CD4-positive, alpha-beta T cell treated with Interleukin-12 subunit alpha and Interleukin-12 subunit beta, for 1 hour (primary cell): Measurements from ENCODE around the gene CLIC1.
"Not testable (repeated sequence)": the region's sequence is repeated elsewhere in the genome, so short reads cannot be mapped to it uniquely, and the experiment has no call there.

ENCODE experiments used
- DNase-seq: peaks from one replicate; pipeline ENCODE4 v3.0.0-alpha.2; 2020

Gene CLIC1

GRCh38 chr6:31721351-31722020, 14.8 kb downstream of the CLIC1 start, which contains the start of gene LY6G6C:
TSS of gene LY6G6C (minus strand) at chr6:31721746. CDS start at chr6:31721679, 67 bp downstream.
- DNase-seq, result no peak

GRCh38 chr6:31720196-31720770, 16.0 kb downstream of the CLIC1 start:
- DNase-seq, result no peak

GRCh38 chr6:31719001-31719400, 17.3 kb downstream of the CLIC1 start:
- no peak for DNase-seq

GRCh38 chr6:31718265-31718664, 18.1 kb downstream of the CLIC1 start:
- DNase-seq, result no peak

- DNase-seq, result no peak
Measured at GRCh38 chr6:31717499-31718222, 18.7 kb downstream of the CLIC1 start.

- no peak for DNase-seq
Measured at GRCh38 chr6:31715022-31715958, 21.0 kb downstream of the CLIC1 start, which contains the start of gene LY6G6D. TSS of gene LY6G6D (plus strand) at chr6:31715348. CDS start at chr6:31715356, 8 bp downstream.

GRCh38 chr6:31713991-31714684, 22.2 kb downstream of the CLIC1 start:
- no peak for DNase-seq

GRCh38 chr6:31713465-31713864, 22.9 kb downstream of the CLIC1 start:
- no peak for DNase-seq

- DNase-seq, result peak; percentile 31
Measured at GRCh38 chr6:31712296-31712695, 24.0 kb downstream of the CLIC1 start.

GRCh38 chr6:31711233-31711632, 25.1 kb downstream of the CLIC1 start:
- no peak for DNase-seq

GRCh38 chr6:31710523-31711219, 25.7 kb downstream of the CLIC1 start:
- DNase-seq, result no peak

GRCh38 chr6:31709157-31709556, 27.2 kb downstream of the CLIC1 start:
- not testable (repeated sequence) for DNase-seq

GRCh38 chr6:31708224-31708623, 28.1 kb downstream of the CLIC1 start:
- DNase-seq, result no peak

GRCh38 chr6:31707701-31708100, 28.6 kb downstream of the CLIC1 start:
- DNase-seq, result no peak

- no peak for DNase-seq
Measured at GRCh38 chr6:31706599-31706998, 29.7 kb downstream of the CLIC1 start, which contains the start of gene LY6G6F. TSS of gene LY6G6F (plus strand) at chr6:31706866. CDS start at chr6:31706907, 41 bp downstream.

GRCh38 chr6:31705931-31706330, 30.4 kb downstream of the CLIC1 start:
- DNase-seq, result no peak

GRCh38 chr6:31702819-31703716, 33.3 kb downstream of the CLIC1 start, which contains the start of gene ABHD16A:
TSS of gene ABHD16A (minus strand) at chr6:31703324. CDS start at chr6:31703281, 43 bp downstream.
- peak; percentile 98 for DNase-seq

- DNase-seq, result no peak
Measured at GRCh38 chr6:31702405-31702818, 33.9 kb downstream of the CLIC1 start.

- DNase-seq, result no peak
Measured at GRCh38 chr6:31701666-31702404, 34.5 kb downstream of the CLIC1 start.
